ENCODE results near the gene DUSP8. TPM values are rescaled to one million over a fixed set of nuclear protein-coding genes. Genes with fewer than 3 reads are reported as not detected.

DUSP8 gene
- total RNA-seq, 1 experiment from 2014 or later, result 10.2 TPM

DNA sequence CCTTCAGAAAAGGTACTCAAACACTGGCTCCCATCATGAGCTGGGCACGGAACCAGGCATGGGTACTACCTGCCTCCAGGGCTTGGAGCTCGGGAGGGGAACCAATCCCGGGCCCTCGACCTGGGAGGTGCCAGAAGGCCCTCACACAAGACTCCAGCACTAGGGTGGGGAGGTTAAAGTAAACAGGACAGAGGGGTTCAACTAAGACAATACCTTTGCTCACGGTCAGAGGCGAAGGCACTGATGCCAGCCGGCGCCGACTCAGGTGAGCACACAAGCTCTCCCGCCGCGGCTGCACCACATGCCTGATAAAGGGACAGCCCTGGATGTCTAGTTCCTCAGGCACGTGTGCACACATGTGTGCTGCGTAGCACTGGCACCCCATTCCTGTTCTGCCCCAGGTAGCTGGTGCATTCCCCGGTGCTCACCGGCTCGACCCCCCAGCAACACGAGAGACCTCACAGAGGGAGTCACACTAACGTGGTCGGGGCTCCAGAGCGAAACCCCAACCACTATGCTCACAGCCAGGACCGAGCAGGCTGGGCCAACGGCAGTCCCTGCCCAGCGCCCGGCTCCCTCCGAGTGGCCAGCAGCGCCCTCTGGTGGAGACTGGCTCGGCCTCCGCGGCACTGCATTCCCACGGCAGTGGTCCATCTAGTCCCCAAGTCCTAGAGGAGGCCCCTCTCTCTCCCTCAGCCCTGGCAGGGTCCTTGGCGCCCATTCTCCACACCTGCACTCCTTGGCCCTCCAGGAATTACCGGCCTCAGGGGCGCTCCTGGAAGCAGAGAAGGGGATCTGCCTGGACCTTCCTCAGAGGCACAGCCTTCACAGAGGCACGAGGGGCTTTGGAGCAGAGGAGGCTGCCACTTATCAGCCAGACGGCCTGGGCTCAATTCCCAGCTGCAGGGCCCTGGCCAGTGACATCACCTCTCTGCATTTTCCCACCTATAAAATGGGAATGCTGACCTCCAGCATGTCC is 56.7 kb downstream of the DUSP8 start:
- H3K4me2 ChIP-seq (ENCODE audit: low read length), result no peak overlapping the region
- POLR2A ChIA-PET, result no interaction called here
- H3K27ac ChIP-seq (ENCODE audit: low read depth, low read length), result no peak overlapping the region
- no peak overlapping the region for H3K9ac ChIP-seq (ENCODE audit: low read length)
- H3K4me3 ChIP-seq (replicated peaks in 1 of 2; ENCODE audit: low read depth in 1 of 2, low read length in 2 of 2), result no peak overlapping the region
- H3K27me3 ChIP-seq (ENCODE audit: insufficient read depth, low read length), result no peaks in the 10 kb centered on the region
- H3K79me2 ChIP-seq (ENCODE audit: insufficient read depth, low read length), result peaks cover 24% of the 10 kb centered on the region; the same call in 1 of the 2 replicates
- H3K4me1 ChIP-seq (ENCODE audit: control insufficient read depth in 1 of 2, insufficient read depth in 2 of 2, low read length in 2 of 2), result peaks cover 0 to 10% of the 10 kb centered on the region in 2 experiments; a peak in 1 of 4 replicates
- ATAC-seq (peak; percentile 96), DNase-seq (ENCODE audit: low read depth, low spot score) (peak; percentile 6)
- intact Hi-C loops (cut with micrococcal nuclease), result loop anchor here (1.0 to 2.0 kb wide), 4 partner anchors 223 to 401 kb away; no protein-coding TSS in a partner anchor
- CTCF ChIA-PET, result interaction anchor here (0.7 to 1.3 kb wide), 4 partner anchors 10 to 313 kb away, joined by 3 to 5 read pairs (median 4); no protein-coding TSS in a partner anchor
- H2AFZ ChIP-seq (ENCODE audit: low read depth, low read length, poor library complexity, severe bottlenecking), result no peak overlapping the region
- no peaks in the 10 kb centered on the region for H3K9me3 ChIP-seq (ENCODE audit: control insufficient read depth in 1 of 2, insufficient read depth in 1 of 2, low read depth in 1 of 2, low read length in 2 of 2)
- RAD21 ChIA-PET (ENCODE audit: low non-redundant PET in 1 of 2, low total read pairs in 2 of 2, uncharacterized antibody in 2 of 2, unreplicated experiment in 2 of 2), result no interaction called here
- no peaks in the 10 kb centered on the region for H3K9me2 ChIP-seq (ENCODE audit: insufficient read depth)
- H3K36me3 ChIP-seq (ENCODE audit: control insufficient read depth in 1 of 2, insufficient read depth in 2 of 2, low read length in 2 of 2), result no peaks in the 10 kb centered on the region
- no peaks in the 10 kb centered on the region for H4K20me1 ChIP-seq (ENCODE audit: insufficient read depth)
- no TSS peak for BruUV-seq (replicated peaks)
- TF ChIP-seq, protein P1, sequence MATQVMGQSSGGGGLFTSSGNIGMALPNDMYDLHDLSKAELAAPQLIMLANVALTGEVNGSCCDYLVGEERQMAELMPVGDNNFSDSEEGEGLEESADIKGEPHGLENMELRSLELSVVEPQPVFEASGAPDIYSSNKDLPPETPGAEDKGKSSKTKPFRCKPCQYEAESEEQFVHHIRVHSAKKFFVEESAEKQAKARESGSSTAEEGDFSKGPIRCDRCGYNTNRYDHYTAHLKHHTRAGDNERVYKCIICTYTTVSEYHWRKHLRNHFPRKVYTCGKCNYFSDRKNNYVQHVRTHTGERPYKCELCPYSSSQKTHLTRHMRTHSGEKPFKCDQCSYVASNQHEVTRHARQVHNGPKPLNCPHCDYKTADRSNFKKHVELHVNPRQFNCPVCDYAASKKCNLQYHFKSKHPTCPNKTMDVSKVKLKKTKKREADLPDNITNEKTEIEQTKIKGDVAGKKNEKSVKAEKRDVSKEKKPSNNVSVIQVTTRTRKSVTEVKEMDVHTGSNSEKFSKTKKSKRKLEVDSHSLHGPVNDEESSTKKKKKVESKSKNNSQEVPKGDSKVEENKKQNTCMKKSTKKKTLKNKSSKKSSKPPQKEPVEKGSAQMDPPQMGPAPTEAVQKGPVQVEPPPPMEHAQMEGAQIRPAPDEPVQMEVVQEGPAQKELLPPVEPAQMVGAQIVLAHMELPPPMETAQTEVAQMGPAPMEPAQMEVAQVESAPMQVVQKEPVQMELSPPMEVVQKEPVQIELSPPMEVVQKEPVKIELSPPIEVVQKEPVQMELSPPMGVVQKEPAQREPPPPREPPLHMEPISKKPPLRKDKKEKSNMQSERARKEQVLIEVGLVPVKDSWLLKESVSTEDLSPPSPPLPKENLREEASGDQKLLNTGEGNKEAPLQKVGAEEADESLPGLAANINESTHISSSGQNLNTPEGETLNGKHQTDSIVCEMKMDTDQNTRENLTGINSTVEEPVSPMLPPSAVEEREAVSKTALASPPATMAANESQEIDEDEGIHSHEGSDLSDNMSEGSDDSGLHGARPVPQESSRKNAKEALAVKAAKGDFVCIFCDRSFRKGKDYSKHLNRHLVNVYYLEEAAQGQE (IDR thresholded peaks at IDR 0.05; ENCODE audit: low read depth), result no peak
- TF ChIP-seq CBX3 (IDR thresholded peaks at IDR 0.05; ENCODE audit: low read depth) (no peak), RAD21 (IDR thresholded peaks at IDR 0.05; ENCODE audit: low read depth) (peak; percentile 90), FOSL1 (IDR thresholded peaks at IDR 0.05; ENCODE audit: low read depth) (no peak), ELF1 (IDR thresholded peaks at IDR 0.05; ENCODE audit: borderline replicate concordance, low read depth) (no peak), YY1 (IDR thresholded peaks at IDR 0.05; ENCODE audit: extremely low read depth, insufficient replicate concordance, low read depth, low read length) (no peak)
- TF ChIP-seq, protein P2, sequence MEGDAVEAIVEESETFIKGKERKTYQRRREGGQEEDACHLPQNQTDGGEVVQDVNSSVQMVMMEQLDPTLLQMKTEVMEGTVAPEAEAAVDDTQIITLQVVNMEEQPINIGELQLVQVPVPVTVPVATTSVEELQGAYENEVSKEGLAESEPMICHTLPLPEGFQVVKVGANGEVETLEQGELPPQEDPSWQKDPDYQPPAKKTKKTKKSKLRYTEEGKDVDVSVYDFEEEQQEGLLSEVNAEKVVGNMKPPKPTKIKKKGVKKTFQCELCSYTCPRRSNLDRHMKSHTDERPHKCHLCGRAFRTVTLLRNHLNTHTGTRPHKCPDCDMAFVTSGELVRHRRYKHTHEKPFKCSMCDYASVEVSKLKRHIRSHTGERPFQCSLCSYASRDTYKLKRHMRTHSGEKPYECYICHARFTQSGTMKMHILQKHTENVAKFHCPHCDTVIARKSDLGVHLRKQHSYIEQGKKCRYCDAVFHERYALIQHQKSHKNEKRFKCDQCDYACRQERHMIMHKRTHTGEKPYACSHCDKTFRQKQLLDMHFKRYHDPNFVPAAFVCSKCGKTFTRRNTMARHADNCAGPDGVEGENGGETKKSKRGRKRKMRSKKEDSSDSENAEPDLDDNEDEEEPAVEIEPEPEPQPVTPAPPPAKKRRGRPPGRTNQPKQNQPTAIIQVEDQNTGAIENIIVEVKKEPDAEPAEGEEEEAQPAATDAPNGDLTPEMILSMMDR (IDR thresholded peaks at IDR 0.05 in 2 of 3, conservative IDR thresholded peaks at IDR 0.05 in 1 of 3; ENCODE audit: borderline replicate concordance in 1 of 3, insufficient read depth in 1 of 3, low read depth in 2 of 3, low read length in 2 of 3), result peak; percentile 75 to 95 (median 93)

Data from HCT116 (cell line).